Measurements from ENCODE around the gene TOX2.

The TOX2 gene

GRCh38 chr20:44085616-44086434, 171.2 kb downstream of the TOX2 start:
- no peak for TF ChIP-seq ZNF274 (IDR thresholded peaks at IDR 0.05; ENCODE audit: low read depth, low read length)
- no peak overlapping the region for H3K4me3 ChIP-seq (ENCODE audit: low read length)

- H3K4me3 ChIP-seq (ENCODE audit: low read length), result no peak overlapping the region
- TF ChIP-seq ZNF274 (IDR thresholded peaks at IDR 0.05; ENCODE audit: low read depth, low read length), result no peak
These were observed 172.6 kb downstream of the TOX2 start for GRCh38 chr20:44087051-44087856.

- no peak overlapping the region for H3K4me3 ChIP-seq (ENCODE audit: low read length)
- TF ChIP-seq ZNF274 (IDR thresholded peaks at IDR 0.05; ENCODE audit: low read depth, low read length), result no peak
These were observed 173.1 kb downstream of the TOX2 start for GRCh38 chr20:44087857-44088120.

- H3K4me3 ChIP-seq (ENCODE audit: low read length), result no peak overlapping the region; the same call in 1 of the 2 replicates
- no peak for TF ChIP-seq ZNF274 (IDR thresholded peaks at IDR 0.05; ENCODE audit: low read depth, low read length)
These were observed 175.5 kb downstream of the TOX2 start for GRCh38 chr20:44089987-44090674.

- no peak overlapping the region for H3K4me3 ChIP-seq (ENCODE audit: low read length)
- TF ChIP-seq ZNF274 (IDR thresholded peaks at IDR 0.05; ENCODE audit: low read depth, low read length), result no peak
These were observed 176.4 kb downstream of the TOX2 start for GRCh38 chr20:44091026-44091425.

- TF ChIP-seq ZNF274 (IDR thresholded peaks at IDR 0.05; ENCODE audit: low read depth, low read length), result no peak
These were observed 178.0 kb downstream of the TOX2 start for GRCh38 chr20:44092551-44093248.

GRCh38 chr20:44093249-44093582, 178.6 kb downstream of the TOX2 start:
- no peak for TF ChIP-seq ZNF274 (IDR thresholded peaks at IDR 0.05; ENCODE audit: low read depth, low read length)
- no peak overlapping the region for H3K4me3 ChIP-seq (ENCODE audit: low read length)

More at GRCh38 chr20:44092551-44093248, 178.0 kb downstream of the TOX2 start:
- H3K4me3 ChIP-seq (ENCODE audit: low read length), result no peak overlapping the region

- no peak for TF ChIP-seq ZNF274 (IDR thresholded peaks at IDR 0.05; ENCODE audit: low read depth, low read length)
These were observed 181.2 kb downstream of the TOX2 start for GRCh38 chr20:44095831-44096230.

GRCh38 chr20:44097521-44098255, 183.0 kb downstream of the TOX2 start:
- no peak for TF ChIP-seq ZNF274 (IDR thresholded peaks at IDR 0.05; ENCODE audit: low read depth, low read length)
- H3K4me3 ChIP-seq (ENCODE audit: low read length), result no peak overlapping the region

More at GRCh38 chr20:44095831-44096230, 181.2 kb downstream of the TOX2 start:
- H3K4me3 ChIP-seq (ENCODE audit: low read length), result no peak overlapping the region

GRCh38 chr20:44098256-44098630, 183.6 kb downstream of the TOX2 start:
- H3K4me3 ChIP-seq (ENCODE audit: low read length), result no peak overlapping the region
- TF ChIP-seq ZNF274 (IDR thresholded peaks at IDR 0.05; ENCODE audit: low read depth, low read length), result no peak

- no peak for TF ChIP-seq ZNF274 (IDR thresholded peaks at IDR 0.05; ENCODE audit: low read depth, low read length)
- H3K4me3 ChIP-seq (ENCODE audit: low read length), result no peak overlapping the region
These were observed 184.0 kb downstream of the TOX2 start for GRCh38 chr20:44098657-44099056.

- no peak overlapping the region for H3K4me3 ChIP-seq (ENCODE audit: low read length)
- no peak for TF ChIP-seq ZNF274 (IDR thresholded peaks at IDR 0.05; ENCODE audit: low read depth, low read length)
These were observed 185.2 kb downstream of the TOX2 start for GRCh38 chr20:44099832-44100231.

GRCh38 chr20:44102582-44102981, 187.9 kb downstream of the TOX2 start:
- no peak for TF ChIP-seq ZNF274 (IDR thresholded peaks at IDR 0.05; ENCODE audit: low read depth, low read length)
- no peak overlapping the region for H3K4me3 ChIP-seq (ENCODE audit: low read length)
